Fibroblast of mammary gland (primary cell): Measurements from ENCODE around the gene TREML4.
"Not testable (repeated sequence)": the region's sequence is repeated elsewhere in the genome, so short reads cannot be mapped to it uniquely, and the experiment has no call there.

Source experiments
- DNase-seq: peaks from one replicate; pipeline ENCODE4 v3.0.0-alpha.2; 2010; ENCODE audit warnings: low read depth
- H3K4me3 ChIP-seq: 2 replicates; pipeline ENCODE4 v1.5.1; 2011; ENCODE audit warnings: low read depth, mild to moderate bottlenecking, low read length, moderate library complexity; ENCODE audit not compliant: control insufficient read depth
- TF ChIP-seq, protein P1 (sequence below): conservative IDR thresholded peaks from 2 replicates; pipeline ENCODE4 v1.5.1; 2011; ENCODE audit warnings: low read depth, low read length, inconsistent platforms; ENCODE audit not compliant: control insufficient read depth, insufficient read depth

The TREML4 gene

DNA sequence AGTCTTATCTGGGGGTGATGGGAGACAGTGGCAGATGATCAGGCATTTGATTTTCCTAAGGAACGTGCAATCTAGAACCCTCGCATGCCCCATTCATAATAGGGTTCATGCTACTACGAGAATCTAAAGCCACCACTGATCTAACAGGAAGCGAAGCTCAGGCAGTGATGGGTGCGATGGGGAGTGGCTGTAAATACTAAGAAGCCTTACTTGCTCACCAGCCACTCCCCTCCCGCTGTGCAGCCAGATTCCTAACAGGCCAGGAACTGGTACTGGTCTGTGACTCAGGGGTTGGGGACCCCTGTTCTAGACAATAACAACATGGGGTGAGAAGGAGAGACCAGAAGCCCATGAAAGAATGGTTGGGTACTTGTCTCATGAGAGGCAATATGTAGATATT is 4.5 kb downstream of the TREML4 start:
- DNase-seq = no peak

DNA sequence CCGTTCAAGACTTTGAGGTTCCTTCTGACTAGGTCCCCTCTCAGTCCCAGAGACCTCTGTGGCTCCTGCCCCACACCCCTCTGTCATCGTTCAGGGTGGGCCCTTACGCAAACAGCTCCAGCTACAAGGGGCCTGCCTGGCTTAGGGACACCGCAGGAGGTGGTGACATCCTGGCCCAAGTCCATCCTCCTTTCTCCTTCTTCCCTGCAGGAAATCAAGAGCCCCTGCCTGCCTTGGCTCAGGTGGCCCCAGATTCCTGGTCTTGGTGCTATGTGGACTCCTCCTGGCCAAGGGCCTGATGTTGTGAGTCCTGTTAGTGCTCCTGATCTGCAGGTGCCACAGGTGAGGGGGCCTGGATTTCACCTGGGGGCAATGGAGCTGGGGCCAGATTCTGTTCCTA is 8.1 kb downstream of the TREML4 start:
- DNase-seq = no peak
- H3K4me3 ChIP-seq = no peak overlapping the region
- TF ChIP-seq, protein P1, sequence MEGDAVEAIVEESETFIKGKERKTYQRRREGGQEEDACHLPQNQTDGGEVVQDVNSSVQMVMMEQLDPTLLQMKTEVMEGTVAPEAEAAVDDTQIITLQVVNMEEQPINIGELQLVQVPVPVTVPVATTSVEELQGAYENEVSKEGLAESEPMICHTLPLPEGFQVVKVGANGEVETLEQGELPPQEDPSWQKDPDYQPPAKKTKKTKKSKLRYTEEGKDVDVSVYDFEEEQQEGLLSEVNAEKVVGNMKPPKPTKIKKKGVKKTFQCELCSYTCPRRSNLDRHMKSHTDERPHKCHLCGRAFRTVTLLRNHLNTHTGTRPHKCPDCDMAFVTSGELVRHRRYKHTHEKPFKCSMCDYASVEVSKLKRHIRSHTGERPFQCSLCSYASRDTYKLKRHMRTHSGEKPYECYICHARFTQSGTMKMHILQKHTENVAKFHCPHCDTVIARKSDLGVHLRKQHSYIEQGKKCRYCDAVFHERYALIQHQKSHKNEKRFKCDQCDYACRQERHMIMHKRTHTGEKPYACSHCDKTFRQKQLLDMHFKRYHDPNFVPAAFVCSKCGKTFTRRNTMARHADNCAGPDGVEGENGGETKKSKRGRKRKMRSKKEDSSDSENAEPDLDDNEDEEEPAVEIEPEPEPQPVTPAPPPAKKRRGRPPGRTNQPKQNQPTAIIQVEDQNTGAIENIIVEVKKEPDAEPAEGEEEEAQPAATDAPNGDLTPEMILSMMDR = no peak

More for the DNA sequence above, 4.5 kb downstream of the TREML4 start:
- no peak overlapping the region for H3K4me3 ChIP-seq
- TF ChIP-seq, protein P1 = no peak

DNA sequence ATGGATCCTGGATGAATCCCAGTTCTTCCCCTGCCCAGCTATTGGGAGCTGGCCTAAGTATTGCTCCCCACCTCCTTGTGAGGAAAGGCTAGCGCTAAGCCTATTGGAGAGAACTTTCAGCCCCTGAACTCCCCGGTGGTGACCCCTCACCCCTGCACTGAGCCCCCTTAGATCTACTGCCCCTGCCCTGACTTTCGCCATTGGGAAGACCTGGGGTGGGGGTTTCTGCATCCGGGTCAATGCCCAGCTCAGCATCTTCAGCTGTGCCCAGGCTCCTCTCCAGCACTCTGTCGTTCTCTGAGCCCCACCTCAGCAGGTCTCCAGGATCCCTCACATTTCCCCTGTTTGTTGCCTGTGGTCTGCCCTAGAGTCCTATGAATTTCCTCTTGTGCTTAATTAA is 9.0 kb downstream of the TREML4 start:
- DNase-seq = no peak
- TF ChIP-seq, protein P1 = no peak
- no peak overlapping the region for H3K4me3 ChIP-seq

DNA sequence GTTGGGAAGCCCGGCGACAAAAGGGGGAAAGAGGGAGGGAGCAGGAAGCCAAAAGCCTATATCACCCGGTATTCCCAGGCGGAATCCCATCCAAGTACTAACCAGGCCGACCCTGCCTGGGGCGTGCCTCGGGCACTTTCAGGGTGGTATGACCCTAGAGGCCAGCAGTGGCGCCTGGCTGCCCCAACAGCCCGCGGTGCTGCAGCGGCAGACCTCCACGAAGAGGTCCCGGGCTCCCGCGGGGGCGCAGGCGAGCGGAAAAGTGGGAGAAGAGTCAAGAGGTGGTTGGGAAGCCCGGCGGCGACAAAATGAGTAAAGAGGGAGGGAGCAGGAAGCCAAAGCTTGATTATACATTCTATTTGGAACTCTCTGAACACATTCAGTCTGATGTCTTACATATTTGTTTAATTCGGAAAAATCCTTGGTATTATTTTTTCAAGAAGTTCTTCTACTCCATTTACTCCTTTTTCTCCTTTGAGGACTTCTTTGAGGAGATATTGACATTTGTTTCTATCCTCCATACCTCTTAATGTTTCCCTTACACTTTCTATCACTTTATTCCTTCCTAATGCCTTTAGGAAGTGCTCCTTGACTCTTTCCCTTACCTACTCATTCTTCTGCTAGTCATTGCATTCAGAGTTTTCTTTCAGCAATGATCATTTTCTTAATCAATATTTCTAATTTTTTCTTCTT is 11.5 kb downstream of the TREML4 start:
- DNase-seq = no peak
- no peak overlapping the region for H3K4me3 ChIP-seq
- TF ChIP-seq, protein P1 = no peak

DNA sequence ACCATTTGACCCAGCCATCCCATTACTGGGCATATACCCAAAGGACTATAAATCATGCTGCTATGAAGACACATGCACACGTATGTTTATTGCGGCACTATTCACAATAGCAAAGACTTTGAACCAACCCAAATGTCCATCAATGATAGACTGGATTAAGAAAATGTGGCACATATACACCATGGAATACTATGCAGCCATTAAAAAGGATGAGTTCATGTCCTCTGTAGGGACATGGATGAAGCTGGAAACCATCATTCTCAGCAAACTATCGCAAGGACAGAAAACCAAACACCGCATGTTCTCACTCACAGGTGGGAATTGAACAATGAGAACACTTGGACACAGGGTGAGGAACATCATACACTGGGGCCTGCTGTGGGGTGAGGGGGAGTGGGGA is 18.4 kb downstream of the TREML4 start:
- H3K4me3 ChIP-seq, DNase-seq: not testable (repeated sequence)

DNA sequence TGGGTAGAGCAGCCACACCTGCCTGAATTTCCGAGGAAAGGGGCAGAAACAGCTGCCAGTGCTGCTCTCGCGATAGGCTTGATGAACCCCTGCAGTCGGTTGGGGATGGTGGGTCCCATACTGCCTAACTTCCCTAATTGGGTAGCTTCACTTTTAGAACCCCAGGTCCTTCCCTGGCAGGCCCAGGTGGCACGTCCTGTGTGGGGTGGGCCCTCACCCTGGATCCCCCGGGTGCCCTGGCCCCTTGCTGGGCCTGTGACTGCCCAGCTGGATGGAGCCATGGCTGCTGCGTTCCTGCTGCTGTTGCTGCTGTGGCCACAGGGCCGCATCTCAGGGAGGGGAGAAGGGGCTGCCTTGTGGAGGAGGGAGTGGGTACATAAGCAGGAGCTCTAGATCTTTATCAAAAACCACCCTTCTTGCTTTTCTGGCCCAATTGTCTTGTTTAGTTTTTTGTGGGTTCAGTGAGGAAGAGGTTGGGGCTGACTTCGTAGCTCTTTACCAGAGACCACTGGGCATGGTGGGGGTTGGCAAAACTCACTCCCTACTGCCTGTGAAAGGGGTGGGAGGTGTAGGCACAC is 19.2 kb downstream of the TREML4 start:
- TF ChIP-seq, protein P1 = no peak
- no peak for DNase-seq
- H3K4me3 ChIP-seq = no peak overlapping the region

DNA sequence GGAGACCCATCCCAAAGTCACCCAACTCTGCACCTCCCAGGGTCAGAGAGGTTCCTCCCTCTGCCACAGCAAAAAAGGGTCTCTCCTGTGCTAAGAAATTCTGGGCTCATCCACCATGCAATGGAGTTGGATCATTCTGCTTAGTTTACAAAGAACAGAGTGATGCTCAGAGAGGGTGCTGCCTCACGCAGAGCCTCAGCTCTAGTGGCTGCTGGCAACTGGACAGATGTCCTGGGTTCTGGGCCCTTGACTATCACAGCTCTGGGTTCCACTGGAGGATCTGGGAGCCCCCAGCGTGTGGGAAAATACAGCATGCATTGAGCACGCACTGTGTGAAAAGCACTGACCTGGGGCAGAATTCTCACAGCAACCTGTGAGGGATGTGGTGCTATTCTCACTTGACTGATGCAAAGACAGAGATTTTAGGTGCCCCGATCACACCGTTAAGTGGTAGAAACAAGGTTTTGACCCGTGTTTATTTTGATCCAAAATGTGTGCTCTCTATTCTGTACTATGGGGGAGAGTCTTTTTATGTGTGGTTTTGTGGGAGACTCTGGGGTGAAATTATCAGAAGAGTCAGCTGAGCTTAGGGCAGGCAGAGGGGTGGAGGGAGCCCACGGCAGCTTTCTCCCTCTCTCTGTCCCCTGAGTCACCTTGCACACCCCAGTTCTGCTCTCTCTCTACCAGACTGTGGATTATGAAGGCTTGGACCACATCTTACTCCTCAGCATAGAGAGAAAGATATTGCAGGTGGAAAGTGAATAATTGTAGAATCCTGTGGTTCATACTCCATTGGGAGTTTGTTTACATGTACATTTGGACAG is 19.9 kb downstream of the TREML4 start:
- TF ChIP-seq, protein P1 = no peak
- no peak for DNase-seq

More for the DNA sequence above, 19.9 kb downstream of the TREML4 start:
- no peak overlapping the region for H3K4me3 ChIP-seq
